Suprapubic skin (tissue), 4 donors: ENCODE measurements around the gene MPZ.

Source experiments
- CTCF ChIP-seq, 2 donors: fragments of 200-600 bp in 1 of 2; fragments of 450-650 bp in 1 of 2; sonication (generic) in 1 of 2; IDR thresholded peaks; one replicate each; pipeline ENCODE4 v1.5.1; 2016 to 2019; ENCODE audit warnings: antibody characterized with exemption in 2 of 2, mild to moderate bottlenecking in 1 of 2, moderate library complexity in 1 of 2
- EP300 ChIP-seq: sonication (generic); formaldehyde crosslinking; IDR thresholded peaks from one replicate; pipeline ENCODE4 v1.6.1; 2017; ENCODE audit warnings: antibody characterized with exemption
- POLR2A ChIP-seq, 2 donors: fragments of 450-650 bp; IDR thresholded peaks; one replicate each; pipeline ENCODE4 v1.6.1; 2017; ENCODE audit warnings: antibody characterized with exemption in 2 of 2, mild to moderate bottlenecking in 2 of 2, moderate library complexity in 2 of 2
- POLR2AphosphoS5 ChIP-seq, 3 donors: sonication (generic); formaldehyde crosslinking; IDR thresholded peaks; one replicate each; pipeline ENCODE4 v1.6.1; 2017; ENCODE audit warnings: antibody characterized with exemption in 3 of 3

- no peak for TF ChIP-seq EP300
- TF ChIP-seq CTCF (IDR thresholded peaks at IDR 0.05): no peak
- no peak for TF ChIP-seq POLR2A (IDR thresholded peaks at IDR 0.05)
- TF ChIP-seq POLR2AphosphoS5 (IDR thresholded peaks at IDR 0.05): no peak
These were observed 51.1 kb downstream of the MPZ start, which contains the start of gene PCP4L1 for GRCh38 chr1:161258439-161259344.
